Endometrial microvascular endothelial cells (primary cell): ENCODE measurements around the gene HAUS6. TPM values are rescaled to one million over a fixed set of nuclear protein-coding genes. Genes with fewer than 3 reads are reported as not detected.
"Not testable (repeated sequence)": the region's sequence is repeated elsewhere in the genome, so short reads cannot be mapped to it uniquely, and the experiment has no call there.

Source experiments
- in situ Hi-C: cut with HindIII; loops from 2 replicates; pipeline ENCODE4 v1.10.0; 2017; ENCODE audit warnings: low sequenced_read_pairs, low pct_unique_long_range_greater_than_20kb; ENCODE audit errors: inconsistent ontology term
- total RNA-seq: library from RNA; depleted of rRNA; stranded (reverse); fragments of >200 nt; gene quantifications from one replicate; pipeline ENCODE4 v1.2.3, GENCODE V29; 2015; ENCODE audit errors: inconsistent ontology term

The HAUS6 gene
- total RNA-seq, 1 donor from 2014 or later: 16.1 TPM

GRCh38 chr9:19119246-19119645 lies 16.5 kb upstream of the HAUS6 start:
- in situ Hi-C loops: no loop called here

- in situ Hi-C loops: no loop called here
Observed at GRCh38 chr9:19117039-19117716, 14.5 kb upstream of the HAUS6 start.

DNA sequence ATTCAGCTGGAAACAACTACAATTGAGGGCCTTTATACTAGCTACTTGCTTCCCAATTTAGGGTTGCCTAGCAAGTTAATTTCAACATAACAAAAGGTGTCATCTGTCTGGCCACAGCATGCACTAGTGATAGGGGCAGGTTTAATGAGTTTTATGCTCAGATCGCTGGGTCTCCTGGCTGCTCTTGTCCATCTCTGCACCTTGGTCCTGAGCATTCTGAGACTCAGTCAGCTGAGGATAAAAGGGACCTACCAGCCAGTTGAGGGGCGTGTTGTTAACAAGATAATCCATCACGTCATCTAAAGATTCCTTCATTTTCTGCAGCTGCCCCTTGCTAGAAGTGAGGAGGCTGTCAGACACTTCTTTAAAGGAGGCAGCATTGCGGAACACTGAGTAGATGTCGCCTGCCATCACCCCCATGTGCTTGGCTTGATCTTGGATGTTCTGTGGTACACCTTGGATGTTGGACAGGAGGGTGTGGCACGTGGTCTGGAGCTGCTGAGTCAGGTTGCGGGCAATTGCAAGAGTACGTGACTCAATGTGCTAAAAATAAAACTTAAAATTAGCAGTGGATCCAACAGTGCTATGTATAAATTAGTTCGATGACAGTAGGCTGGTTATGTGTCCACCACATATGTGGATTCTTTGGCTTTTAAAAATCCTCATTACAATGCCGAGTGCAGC lies 13.5 kb upstream of the HAUS6 start:
- in situ Hi-C loops: no loop called here

DNA sequence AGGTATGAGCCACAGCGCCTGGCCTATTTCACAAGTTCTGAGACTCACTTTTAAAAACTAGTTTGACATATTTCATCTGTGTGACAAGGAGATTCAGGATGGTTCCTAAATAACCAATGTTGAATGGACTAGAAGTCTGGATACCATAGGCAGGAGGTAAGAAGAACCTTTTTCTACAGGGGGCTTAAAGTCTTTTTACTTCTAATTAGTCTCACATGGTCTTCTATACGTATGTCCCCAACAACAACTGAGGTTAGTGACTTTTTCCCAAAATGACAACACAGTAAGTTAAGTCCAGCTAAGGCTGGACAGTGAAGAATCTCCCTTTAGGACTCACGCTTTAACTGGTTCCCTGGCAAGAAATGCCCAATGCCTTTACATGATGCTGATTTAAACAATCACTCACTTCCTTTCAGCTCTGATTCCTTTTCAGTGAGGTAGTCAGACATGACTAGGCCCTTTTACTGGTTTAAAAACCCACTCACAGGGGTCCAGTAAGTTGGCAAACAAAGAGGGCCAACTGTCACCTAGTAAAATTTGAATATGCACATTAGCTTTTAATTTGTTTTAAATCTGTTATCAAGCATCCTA lies 12.1 kb upstream of the HAUS6 start:
- in situ Hi-C loops: no loop called here

- in situ Hi-C loops: no loop called here
Observed at GRCh38 chr9:19113964-19114679, 11.4 kb upstream of the HAUS6 start.

DNA sequence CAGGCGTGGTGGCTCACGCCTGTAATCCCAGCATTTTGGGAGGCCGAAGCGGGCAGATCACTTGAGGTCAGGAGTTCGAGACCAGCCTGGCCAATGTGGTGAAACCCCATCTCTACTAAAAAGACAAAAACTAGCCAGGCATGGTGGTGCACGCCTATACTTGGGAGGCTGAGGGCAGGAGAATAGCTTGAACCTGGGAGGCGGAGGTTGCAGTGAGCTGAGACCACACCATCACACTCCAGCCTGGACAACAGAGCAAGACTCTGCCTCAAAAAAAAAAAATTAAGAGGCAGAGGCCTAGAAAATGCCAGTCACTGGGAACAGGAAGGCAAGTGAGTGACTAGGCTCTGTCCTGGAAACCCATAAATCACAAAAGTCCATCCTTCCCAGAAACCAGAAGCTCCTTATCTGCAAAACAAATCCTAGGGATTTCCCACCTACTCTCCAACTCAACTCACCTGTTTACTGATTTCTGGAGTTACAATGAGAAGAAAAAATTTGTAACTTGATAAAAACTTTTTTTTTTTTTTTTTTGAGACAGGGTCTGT lies 10.4 kb upstream of the HAUS6 start:
- in situ Hi-C loops: not testable (repeated sequence)

DNA sequence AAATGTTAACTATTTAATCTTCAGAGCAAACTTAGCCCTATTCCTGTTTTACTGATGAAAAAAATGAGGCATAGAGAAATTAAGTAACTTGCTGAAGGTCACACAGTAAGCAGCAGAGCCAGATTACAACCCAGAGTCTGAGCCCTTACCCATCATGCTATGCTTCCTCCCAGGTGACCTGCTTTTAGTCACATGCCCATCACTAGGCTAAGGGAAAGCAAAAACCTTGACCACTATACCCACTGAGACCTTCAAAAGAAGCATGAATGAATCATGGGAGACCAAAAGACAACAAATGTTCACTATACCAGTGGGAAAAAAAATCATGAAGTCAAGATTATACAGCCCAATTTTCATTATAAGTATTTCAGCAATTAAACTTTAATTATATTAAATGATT lies 5.3 kb upstream of the HAUS6 start:
- in situ Hi-C loops: no loop called here

- in situ Hi-C loops: no loop called here
Observed at GRCh38 chr9:19104515-19105282, 2.0 kb upstream of the HAUS6 start.

DNA sequence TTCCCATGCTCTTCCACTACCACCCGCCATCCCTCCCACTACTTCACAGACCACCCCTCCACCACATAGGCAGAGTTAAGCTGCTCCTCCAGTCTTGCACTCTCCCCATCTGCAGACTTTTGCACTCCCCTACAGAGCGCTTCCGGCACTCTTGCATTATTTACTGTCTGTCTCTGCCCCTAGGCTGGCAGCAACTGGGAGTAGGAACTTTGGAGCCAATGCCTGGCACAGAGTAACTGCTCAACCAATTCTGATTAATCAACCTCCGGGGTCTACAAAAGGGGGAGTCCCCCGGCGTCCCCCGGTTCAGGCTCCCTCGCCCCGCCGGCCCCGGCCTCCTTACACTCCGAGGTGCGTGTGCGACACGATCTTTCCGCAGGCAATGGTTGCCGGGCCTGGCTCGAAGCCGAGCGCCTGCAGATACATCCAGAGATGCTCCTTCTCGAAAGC lies 498 bp downstream of the HAUS6 start:
- in situ Hi-C loops: no loop called here

DNA sequence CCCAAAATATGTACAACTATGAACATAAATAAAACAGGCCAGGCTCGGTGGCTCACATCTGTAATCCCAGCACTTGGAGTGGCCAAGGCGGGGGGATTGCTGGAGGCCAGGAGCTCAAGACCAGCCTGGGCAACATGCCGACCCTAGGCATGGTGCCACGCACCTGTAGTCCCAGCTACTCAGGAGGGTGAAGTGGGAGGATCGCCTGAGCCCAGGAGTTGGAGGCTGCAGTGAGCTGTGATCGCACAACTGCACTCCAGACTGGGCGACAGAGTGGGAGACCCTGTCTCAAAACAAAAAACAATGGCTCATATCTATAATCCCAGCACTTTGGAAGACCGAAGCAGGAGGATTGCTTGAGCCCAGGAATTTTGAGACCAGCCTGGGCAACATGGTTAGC lies 1.5 kb downstream of the HAUS6 start:
- in situ Hi-C loops: no loop called here

GRCh38 chr9:19097431-19097830 lies 5.3 kb downstream of the HAUS6 start:
- in situ Hi-C loops: not testable (repeated sequence)

GRCh38 chr9:19087106-19088000 lies 15.4 kb downstream of the HAUS6 start:
- in situ Hi-C loops: no loop called here

- in situ Hi-C loops: no loop called here
Observed at GRCh38 chr9:19085295-19085694, 17.4 kb downstream of the HAUS6 start.

GRCh38 chr9:19074836-19075235 lies 27.9 kb downstream of the HAUS6 start:
- in situ Hi-C loops: no loop called here

GRCh38 chr9:19074229-19074628 lies 28.5 kb downstream of the HAUS6 start:
- in situ Hi-C loops: no loop called here

- in situ Hi-C loops: no loop called here
Observed at GRCh38 chr9:19057033-19057432, 45.7 kb downstream of the HAUS6 start.

DNA sequence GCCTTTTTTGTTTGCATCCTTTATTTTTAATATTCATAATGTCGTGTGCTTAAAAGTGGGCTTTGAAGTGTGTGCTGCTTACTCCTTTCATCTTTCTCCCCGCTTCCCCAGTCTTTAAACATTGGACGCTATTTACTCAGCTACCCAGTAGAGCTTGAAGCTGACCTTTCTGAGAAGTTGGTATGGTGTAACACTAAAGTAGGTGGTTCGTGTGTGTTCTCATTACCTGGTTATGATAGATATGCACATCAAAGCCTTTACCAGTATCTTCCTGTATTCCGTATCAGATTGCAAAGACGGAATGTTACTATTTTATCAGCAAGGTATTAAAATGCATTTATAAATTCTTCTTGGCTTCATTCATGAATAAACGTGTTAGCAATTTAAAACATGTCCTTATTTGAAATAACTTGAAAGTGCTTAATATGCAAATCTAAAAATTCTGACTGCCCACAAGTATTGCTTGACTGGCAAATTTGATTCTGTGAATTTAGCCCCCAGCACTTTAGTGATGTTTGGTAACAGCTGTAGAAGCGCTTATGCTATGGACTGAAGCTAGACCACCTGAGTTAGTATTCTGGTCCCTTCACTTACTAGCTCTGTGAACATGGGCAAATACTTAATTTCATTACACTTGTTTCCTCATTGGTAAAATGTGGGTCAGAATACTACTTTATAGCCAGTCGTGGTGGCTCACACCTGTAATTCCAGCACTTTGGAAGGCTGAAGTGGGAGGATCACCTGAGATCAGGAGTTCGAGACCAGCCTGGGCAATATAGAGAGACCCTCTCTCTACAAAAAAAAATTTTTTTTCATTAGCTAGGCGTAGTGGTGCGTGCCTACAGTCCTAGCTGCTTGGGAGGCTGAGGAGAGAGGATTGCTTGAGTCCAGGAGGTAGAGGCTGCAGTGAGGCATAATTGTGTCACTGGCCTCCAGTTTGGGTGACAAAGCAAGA lies 51.8 kb downstream of the HAUS6 start:
- in situ Hi-C loops: no loop called here
